PFSK-1 (cell line): ENCODE results near the gene NTN3.

ENCODE experiments used
- FOXP2 ChIP-seq: optimal IDR thresholded peaks from 2 replicates; pipeline ENCODE3; 2011; ENCODE audit warnings: borderline replicate concordance, control low read depth, inconsistent platforms; ENCODE audit not compliant: insufficient read depth; ENCODE audit errors: extremely low read length, extremely low read depth
- POLR2AphosphoS5 ChIP-seq: IDR thresholded peaks from 2 replicates; pipeline ENCODE4 v1.6.1; 2012; ENCODE audit warnings: low read depth, mild to moderate bottlenecking, control low read depth, low read length, moderate library complexity
- REST ChIP-seq, 2 experiments: IDR thresholded peaks; 2 replicates each; pipeline versions ENCODE4 v1.6.1 to v1.8.0; 2011 to 2012; ENCODE audit warnings: low read depth in 2 of 2, low read length in 2 of 2, control low read depth in 1 of 2, inconsistent platforms in 1 of 2, mild to moderate bottlenecking in 1 of 2, moderate library complexity in 1 of 2; ENCODE audit not compliant: insufficient read depth in 1 of 2
- SIN3A ChIP-seq: IDR thresholded peaks from 2 replicates; pipeline ENCODE4 v1.6.1; 2012; ENCODE audit warnings: mild to moderate bottlenecking, low read length, moderate library complexity, borderline replicate concordance; ENCODE audit not compliant: insufficient read depth
- TAF1 ChIP-seq: IDR thresholded peaks from 2 replicates; pipeline ENCODE4 v1.6.1; 2012; ENCODE audit warnings: low read length, control low read depth, borderline replicate concordance; ENCODE audit not compliant: insufficient read depth

NTN3 gene

DNA sequence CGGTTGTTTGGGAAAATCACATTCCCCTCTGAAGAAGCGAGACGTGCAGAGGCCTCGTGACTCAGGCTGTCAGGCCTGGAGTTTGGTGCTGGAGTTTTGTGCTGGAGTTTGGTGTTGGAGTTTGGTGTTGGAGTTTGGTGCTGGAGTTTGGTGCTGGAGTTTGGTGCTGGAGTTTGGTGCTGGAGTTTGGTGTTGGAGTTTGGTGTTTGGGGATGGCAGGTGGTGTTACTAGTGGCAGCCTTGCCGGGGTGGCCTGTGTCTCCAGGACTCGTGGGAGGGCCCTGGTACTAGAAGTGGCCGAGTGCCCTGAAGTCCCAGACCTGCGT, 16.4 kb downstream of the NTN3 start:
- no peak for TF ChIP-seq SIN3A
- no peak for TF ChIP-seq TAF1
- TF ChIP-seq FOXP2, result no peak
- no peak for TF ChIP-seq POLR2AphosphoS5
- no peak for TF ChIP-seq REST (IDR thresholded peaks at IDR 0.05; ENCODE audit: insufficient read depth in 1 of 2, low read depth in 2 of 2, low read length in 2 of 2)

DNA sequence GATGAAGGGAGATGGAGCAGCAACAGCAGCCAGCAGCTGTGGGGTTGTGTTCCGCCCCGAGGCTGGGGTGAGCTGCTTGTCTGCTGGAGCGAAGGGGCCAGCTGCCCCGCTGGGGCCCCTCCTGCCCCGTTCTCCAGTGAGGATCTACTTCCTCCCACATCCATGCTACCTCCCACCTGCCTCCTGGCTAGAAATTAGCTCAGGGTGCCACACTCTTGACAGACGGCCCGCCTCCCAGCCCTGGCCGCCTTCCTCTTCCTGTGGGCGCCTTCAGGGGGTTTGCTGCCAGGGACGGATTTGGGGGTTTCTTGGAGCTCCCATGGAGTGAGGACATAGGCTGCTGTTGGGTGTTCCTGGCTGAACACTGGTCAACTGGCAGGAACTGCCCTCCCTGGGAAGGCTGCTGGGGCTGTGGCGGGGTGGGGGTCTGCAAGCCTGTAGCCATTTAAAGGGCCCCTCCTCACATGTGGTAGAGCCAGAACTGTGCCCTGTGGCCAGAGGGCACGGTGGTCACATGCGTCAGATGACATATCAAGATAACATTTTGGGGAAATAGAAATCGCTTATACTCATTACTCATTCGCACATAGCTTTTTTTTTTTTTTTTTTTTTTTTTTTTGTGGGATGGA, 16.9 kb downstream of the NTN3 start:
- TF ChIP-seq POLR2AphosphoS5 (no peak), FOXP2 (no peak), REST (IDR thresholded peaks at IDR 0.05; ENCODE audit: insufficient read depth in 1 of 2, low read depth in 2 of 2, low read length in 2 of 2) (no peak), TAF1 (no peak), SIN3A (no peak)

GRCh38 chr16:2489581-2489980, 18.5 kb downstream of the NTN3 start:
- TF ChIP-seq REST (IDR thresholded peaks at IDR 0.05; ENCODE audit: insufficient read depth in 1 of 2, low read depth in 2 of 2, low read length in 2 of 2) (no peak), POLR2AphosphoS5 (no peak), FOXP2 (no peak), SIN3A (no peak), TAF1 (no peak)

- TF ChIP-seq POLR2AphosphoS5 (no peak), FOXP2 (no peak), REST (IDR thresholded peaks at IDR 0.05; ENCODE audit: insufficient read depth in 1 of 2, low read depth in 2 of 2, low read length in 2 of 2) (no peak)
Observed at GRCh38 chr16:2490190-2491105, 19.4 kb downstream of the NTN3 start.

DNA sequence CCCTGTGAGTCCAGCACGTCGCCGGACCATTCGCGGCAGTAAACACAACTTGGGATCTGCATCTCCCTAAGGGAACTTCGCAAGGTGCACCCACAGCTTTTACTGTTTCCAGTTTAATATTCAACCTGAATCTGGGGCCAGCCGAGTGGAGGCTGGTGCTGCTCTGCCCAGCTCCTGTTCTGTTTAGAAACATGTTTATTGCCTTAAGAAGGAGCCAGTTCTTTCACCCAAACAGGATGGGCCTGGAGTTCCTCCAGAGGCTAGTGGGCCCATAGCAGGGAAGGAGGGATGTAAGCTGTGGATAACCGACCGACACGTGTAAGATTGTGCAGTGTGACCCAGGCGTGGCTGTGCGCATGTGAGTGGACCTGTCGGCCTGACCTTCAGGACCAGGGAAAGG, 21.2 kb downstream of the NTN3 start:
- TF ChIP-seq SIN3A (no peak), FOXP2 (no peak), POLR2AphosphoS5 (no peak), REST (IDR thresholded peaks at IDR 0.05; ENCODE audit: insufficient read depth in 1 of 2, low read depth in 2 of 2, low read length in 2 of 2) (no peak), TAF1 (no peak)
